ENCODE measurements around the gene CASS4.

The CASS4 gene

GRCh38 chr20:56391037-56391436 is 21.0 kb upstream of the CASS4 start:
- DNase-seq (ENCODE audit: low read depth): peak; percentile 54
- TF ChIP-seq, protein P1, sequence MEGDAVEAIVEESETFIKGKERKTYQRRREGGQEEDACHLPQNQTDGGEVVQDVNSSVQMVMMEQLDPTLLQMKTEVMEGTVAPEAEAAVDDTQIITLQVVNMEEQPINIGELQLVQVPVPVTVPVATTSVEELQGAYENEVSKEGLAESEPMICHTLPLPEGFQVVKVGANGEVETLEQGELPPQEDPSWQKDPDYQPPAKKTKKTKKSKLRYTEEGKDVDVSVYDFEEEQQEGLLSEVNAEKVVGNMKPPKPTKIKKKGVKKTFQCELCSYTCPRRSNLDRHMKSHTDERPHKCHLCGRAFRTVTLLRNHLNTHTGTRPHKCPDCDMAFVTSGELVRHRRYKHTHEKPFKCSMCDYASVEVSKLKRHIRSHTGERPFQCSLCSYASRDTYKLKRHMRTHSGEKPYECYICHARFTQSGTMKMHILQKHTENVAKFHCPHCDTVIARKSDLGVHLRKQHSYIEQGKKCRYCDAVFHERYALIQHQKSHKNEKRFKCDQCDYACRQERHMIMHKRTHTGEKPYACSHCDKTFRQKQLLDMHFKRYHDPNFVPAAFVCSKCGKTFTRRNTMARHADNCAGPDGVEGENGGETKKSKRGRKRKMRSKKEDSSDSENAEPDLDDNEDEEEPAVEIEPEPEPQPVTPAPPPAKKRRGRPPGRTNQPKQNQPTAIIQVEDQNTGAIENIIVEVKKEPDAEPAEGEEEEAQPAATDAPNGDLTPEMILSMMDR (IDR thresholded peaks at IDR 0.05; ENCODE audit: low read depth, low read length): no peak
- TF ChIP-seq, protein P2, sequence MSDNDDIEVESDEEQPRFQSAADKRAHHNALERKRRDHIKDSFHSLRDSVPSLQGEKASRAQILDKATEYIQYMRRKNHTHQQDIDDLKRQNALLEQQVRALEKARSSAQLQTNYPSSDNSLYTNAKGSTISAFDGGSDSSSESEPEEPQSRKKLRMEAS (IDR thresholded peaks at IDR 0.05; ENCODE audit: low read depth, low read length): no peak
- TF ChIP-seq MYC (IDR thresholded peaks at IDR 0.05; ENCODE audit: low read depth, low read length): no peak
- no peak for TF ChIP-seq POLR2A (IDR thresholded peaks at IDR 0.05; ENCODE audit: extremely low read depth, insufficient read length)
- H3K4me3 ChIP-seq (ENCODE audit: low read depth, low read length): peak overlapping the region; percentile 97

DNA sequence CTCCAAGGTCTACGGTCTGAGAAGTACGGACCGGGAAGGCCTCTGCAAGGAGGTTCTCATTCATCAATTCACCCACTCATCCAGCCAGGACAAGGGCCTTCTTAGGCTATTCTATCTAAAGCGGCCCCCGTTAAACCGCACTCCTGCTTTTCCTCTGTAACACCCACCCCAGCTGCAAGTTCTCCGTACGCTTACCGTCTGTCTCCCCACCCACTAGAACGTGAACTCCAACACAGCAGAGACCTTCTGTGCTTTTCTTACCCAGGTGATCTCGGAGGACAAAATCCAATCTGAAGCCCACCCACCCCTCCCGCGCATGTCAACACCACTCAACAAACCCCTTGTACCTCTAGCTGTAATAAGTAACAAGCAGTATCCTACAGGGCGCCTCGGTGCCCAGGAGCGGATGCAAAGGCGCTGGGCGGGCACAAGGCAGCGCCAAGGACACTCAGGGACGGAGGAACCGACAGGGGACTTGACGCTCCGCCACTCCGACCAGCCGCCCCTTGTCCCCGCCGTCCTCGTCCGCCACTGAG is 20.4 kb upstream of the CASS4 start:
- DNase-seq (ENCODE audit: low read depth): no peak
- TF ChIP-seq, protein P2 (IDR thresholded peaks at IDR 0.05; ENCODE audit: low read depth, low read length): no peak
- TF ChIP-seq MYC (IDR thresholded peaks at IDR 0.05; ENCODE audit: low read depth, low read length) (peak; percentile 44; the same call in 1 of the 2 replicates), POLR2A (IDR thresholded peaks at IDR 0.05; ENCODE audit: extremely low read depth, insufficient read length) (no peak)
- TF ChIP-seq, protein P1 (IDR thresholded peaks at IDR 0.05; ENCODE audit: low read depth, low read length): no peak
- peak overlapping the region; percentile 97 for H3K4me3 ChIP-seq (ENCODE audit: low read depth, low read length)

DNA sequence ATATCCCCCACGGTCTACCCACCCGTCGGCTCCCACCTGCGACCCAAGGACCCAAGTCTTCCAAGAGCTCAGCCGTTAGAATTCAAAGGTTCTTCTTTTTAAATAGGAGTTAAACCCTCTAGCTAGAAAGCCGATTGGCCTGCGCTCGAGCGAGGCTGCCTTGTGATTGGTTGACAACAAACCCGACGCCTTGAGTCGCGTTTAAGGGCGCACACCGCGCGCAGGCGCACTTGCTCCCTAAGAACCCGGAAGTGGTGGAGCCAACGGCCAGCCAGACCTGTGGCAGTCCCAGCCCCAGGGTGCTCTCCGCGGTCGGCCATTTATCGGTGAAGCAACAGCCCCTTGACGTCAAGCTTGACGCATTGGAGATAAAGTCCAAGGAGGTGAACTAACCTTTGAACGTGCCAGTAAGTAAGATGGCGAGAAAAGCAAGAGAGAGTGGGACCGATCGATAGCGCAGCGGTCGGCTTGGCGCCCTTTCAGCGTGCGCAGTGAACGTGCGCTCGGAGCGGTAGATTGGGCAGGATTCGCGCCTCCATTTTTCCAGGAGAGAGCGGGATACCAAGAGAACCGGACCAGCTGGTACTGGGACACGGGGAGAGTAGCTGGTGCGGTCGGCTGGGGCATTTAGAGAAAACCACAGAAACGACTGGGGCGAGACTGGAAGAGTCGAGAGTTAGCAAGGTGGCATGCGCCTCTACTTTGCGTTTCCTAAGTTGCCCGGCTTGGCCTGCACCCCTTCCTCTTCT is 19.8 kb upstream of the CASS4 start, which contains the start of the genes AURKA and CSTF1:
Gene AURKA, minus strand, starts transcription at position 84 of the 749 bp plus-strand sequence. CDS start 4,018 bp downstream, outside the sequence.
Gene CSTF1, plus strand, starts transcription at position 514 of the 749 bp plus-strand sequence. CDS start 2,908 bp downstream, outside the sequence.
- TF ChIP-seq, protein P1 (IDR thresholded peaks at IDR 0.05; ENCODE audit: low read depth, low read length): no peak
- peak; percentile 96 for TF ChIP-seq MYC (IDR thresholded peaks at IDR 0.05; ENCODE audit: low read depth, low read length)
- TF ChIP-seq, protein P2 (IDR thresholded peaks at IDR 0.05; ENCODE audit: low read depth, low read length): peak; percentile 88
- TF ChIP-seq POLR2A (IDR thresholded peaks at IDR 0.05; ENCODE audit: extremely low read depth, insufficient read length): peak; percentile 79
- peak; percentile 100 for DNase-seq (ENCODE audit: low read depth)

DNA sequence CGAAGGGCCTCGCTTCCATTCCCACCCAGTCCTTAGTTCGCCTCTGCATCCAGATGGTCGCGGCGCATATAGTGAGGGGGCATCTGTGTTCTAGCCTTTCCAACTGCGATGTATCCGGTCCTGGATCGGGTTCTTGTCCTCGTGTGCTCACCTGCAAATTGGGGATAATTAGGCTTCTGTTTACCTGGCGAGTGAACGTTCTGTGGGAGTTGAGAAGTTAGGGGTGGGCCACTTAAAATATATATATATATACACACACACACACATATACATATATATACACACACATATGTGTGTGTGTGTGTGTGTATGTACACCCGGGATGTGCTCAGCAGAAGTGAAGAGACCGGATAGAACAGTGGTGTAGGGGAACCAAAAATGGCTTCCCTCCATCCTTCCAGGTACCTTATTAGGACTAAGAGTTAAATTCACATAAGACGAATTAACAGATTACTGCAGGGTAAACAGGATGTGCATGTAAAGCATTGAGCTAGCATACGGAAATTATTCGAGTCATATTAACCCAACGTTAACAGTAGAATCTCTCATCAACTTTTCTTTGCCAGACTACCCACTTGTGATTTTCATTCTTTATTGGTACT is 19.1 kb upstream of the CASS4 start:
- TF ChIP-seq, protein P1 (IDR thresholded peaks at IDR 0.05; ENCODE audit: low read depth, low read length): no peak
- TF ChIP-seq MYC (IDR thresholded peaks at IDR 0.05; ENCODE audit: low read depth, low read length): no peak
- TF ChIP-seq, protein P2 (IDR thresholded peaks at IDR 0.05; ENCODE audit: low read depth, low read length): no peak
- no peak for TF ChIP-seq POLR2A (IDR thresholded peaks at IDR 0.05; ENCODE audit: extremely low read depth, insufficient read length)
- DNase-seq (ENCODE audit: low read depth): peak; percentile 35
- peak overlapping the region; percentile 97 for H3K4me3 ChIP-seq (ENCODE audit: low read depth, low read length)

More for the DNA sequence above, 19.8 kb upstream of the CASS4 start, which contains the start of the genes AURKA and CSTF1:
- peak within 1 kb of the TSS; percentile 97 for H3K4me3 ChIP-seq (ENCODE audit: low read depth, low read length)

GRCh38 chr20:56393653-56394052 is 18.4 kb upstream of the CASS4 start:
- TF ChIP-seq, protein P1 (IDR thresholded peaks at IDR 0.05; ENCODE audit: low read depth, low read length): no peak
- no peak for TF ChIP-seq POLR2A (IDR thresholded peaks at IDR 0.05; ENCODE audit: extremely low read depth, insufficient read length)
- TF ChIP-seq, protein P2 (IDR thresholded peaks at IDR 0.05; ENCODE audit: low read depth, low read length): no peak
- TF ChIP-seq MYC (IDR thresholded peaks at IDR 0.05; ENCODE audit: low read depth, low read length): no peak
- H3K4me3 ChIP-seq (ENCODE audit: low read depth, low read length): peak overlapping the region; percentile 97
- no peak for DNase-seq (ENCODE audit: low read depth)

All from NB4 (cell line).